ENCODE data around the gene EYA2.
"Not testable (repeated sequence)": the region's sequence is repeated elsewhere in the genome, so short reads cannot be mapped to it uniquely, and the experiment has no call there.

EYA2 gene

DNA sequence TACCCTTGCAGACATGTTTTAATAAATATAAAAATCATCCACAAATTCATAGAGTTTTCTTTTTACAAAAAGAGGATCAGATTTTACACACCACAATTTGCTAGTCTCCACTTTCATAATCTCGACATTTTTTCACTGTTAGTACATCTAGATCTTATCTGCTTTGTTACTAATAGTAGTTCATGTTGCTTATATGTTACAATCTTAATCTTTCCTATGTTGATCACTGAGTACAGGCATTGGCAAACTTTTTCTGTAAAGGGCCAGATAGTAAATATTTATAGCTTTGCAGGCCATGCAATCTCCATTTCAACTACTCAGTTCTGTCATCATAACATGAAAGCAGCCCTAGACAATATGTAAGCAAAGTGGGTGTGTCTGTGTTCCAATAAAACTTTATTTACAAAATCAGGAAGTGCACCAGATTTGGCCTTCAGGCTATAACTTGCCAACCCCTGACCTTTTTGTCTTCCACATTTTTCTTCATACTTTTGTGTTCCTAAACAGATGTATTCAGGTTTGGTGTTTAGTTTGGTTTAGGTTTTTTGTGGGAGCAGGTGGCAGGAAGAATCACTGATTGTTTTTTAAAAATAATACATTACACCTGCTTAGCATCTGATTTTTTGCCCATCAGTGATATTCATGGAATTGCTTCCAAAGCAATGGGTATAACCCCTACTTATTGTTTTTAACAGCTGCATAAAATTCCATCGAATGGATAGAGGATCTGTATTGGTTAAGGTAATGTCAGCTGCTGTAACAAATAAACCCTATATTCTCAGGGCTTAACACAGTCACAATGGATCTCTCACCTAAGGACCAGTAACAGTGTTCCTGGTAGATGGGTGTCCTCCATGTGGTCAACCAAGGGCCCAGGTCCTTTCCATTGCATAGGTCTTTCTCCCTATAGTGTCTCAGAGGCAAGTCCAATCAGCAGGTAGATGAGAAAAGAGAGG is 61.2 kb downstream of the EYA2 start:
- DNase-seq, result peak in 2 of 4 experiments; percentile 4 to 9

DNA sequence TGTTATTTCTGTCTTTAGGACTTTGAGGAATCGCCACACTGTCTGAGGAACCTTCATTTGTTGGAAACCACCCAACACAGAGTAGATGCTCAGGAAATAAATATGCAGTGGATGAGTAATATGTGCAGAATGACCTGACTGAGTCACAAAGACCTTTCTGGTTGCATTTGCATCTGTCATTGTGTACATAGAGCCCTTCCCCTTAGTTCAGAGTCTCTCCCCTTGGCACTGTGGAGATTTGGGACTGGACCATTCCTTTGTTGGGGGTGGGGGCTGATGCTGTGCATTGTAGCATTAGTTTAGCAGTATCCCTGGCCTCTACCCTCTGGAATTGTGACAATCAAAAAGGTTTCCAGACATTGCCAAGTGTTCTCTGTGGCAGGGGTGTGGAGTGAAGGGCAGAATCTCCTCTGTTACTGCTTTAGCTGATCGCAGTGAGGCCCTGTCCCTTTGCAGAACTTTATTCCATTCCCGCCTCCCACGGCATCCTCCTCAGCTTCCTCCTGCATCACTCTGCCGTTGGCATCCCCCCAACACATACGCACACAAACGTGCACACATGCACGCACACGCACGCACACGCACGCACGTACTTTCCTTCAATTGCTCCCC is 64.5 kb downstream of the EYA2 start:
- peak in 1 of 4 experiments; percentile 32 for DNase-seq

DNA sequence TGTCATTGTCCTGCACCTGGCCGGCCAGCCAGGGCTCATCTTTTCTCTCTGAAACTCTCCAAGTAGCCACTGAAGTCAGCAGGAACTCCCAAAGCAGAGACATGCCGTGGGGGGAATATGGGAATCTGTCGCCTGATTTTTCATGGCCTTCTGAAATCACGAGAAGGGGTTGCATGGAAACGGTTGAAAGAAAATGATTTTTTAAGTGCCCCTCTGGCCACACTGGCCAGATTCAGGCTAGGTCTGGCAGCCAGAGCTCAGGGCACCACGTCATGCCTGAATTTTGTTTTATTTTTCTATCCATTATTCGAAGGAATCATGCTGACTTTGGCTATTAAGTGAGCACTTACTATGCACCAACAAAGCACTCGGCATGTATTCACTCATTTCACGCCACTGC is 65.2 kb downstream of the EYA2 start:
- no peak for DNase-seq

DNA sequence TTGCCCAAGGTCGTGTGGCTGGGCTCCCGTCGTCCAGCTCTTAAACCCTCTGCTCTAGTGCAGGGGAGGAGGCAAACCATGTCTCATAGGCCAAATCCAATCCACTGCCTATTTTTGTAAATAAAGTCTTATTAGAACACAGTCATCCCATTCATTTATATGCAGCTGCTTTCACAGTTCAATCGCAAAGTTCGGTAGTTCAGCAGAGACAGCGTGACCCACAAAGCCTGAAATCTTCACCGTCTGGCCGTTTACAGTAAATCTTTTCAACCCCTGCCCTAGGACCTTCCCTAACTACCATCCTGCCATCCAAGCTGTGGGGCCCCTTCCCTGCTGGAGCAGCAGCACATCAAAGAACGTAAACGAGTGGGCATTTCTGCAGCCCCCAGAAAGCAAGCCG is 65.9 kb downstream of the EYA2 start:
- no peak for DNase-seq

DNA sequence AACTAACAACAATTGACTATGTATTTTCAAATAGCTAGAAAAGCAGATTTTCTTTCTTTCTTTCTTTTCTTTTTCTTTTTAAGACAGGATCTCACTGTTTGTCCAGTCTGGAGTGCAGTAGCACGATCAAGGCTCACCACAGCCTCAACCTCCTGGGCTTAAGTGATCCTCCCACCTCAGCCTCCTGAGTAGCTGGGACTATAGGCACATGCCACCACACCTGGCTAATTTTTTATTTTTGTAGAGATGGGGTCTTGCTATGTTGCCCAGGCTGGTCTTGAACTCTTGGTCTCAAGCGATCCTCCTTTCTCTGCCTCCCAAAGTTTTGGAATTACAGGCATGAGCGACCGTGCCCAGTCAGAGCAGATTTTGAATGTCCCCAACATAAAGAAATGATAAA is 67.3 kb downstream of the EYA2 start:
- not testable (repeated sequence) for DNase-seq

DNA sequence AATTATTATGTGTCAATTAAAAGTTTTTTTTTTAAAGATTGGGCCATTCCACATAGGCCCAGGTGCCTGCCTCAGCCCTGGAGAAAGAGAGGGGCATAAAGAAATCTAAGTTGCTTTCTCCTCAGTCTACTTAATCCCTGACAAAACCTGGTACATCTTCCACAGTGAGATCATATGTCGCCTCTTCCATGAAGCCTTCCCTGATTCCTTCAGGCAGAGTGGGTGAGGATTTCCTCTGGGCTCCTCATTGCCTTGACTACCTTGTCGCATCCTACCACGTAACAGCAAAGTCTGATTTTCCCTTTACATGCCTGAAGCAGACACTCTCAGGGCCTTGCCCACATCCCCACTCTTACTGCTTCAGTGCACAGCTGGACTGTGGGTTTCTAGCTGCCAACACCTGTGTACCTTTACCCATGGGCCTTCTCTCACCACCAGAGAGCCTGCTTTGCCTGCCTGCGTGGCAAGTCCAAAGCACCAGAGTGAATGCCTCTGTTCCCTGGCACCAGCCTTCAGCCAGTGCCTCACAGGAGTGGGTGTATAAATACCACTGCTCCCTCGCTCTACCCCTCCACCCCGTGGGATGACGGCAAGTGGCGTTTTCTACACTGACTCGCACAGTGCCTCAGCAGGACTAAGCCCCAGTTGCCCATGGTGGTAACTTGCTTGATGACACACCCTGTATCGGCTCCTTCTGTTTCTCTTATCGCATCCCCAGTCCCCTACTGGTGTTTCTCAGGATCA is 68.0 kb downstream of the EYA2 start:
- no peak for DNase-seq

DNA sequence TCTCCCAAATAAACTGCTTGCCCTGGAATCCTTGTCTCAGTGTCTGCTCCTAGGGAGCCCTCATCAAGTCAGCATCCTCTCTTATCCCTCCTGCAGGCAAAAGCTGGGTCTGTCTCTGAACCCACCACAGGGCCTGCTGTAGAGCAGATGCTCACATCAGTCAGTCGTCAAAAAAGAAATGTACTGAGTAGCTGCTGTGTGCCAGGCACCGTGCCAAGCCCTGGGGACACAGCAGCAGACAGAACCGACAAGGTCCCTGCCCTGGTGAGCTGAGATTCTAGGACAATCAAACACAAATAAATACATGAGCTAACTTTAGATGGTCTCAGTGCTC is 68.5 kb downstream of the EYA2 start:
- DNase-seq, result no peak

DNA sequence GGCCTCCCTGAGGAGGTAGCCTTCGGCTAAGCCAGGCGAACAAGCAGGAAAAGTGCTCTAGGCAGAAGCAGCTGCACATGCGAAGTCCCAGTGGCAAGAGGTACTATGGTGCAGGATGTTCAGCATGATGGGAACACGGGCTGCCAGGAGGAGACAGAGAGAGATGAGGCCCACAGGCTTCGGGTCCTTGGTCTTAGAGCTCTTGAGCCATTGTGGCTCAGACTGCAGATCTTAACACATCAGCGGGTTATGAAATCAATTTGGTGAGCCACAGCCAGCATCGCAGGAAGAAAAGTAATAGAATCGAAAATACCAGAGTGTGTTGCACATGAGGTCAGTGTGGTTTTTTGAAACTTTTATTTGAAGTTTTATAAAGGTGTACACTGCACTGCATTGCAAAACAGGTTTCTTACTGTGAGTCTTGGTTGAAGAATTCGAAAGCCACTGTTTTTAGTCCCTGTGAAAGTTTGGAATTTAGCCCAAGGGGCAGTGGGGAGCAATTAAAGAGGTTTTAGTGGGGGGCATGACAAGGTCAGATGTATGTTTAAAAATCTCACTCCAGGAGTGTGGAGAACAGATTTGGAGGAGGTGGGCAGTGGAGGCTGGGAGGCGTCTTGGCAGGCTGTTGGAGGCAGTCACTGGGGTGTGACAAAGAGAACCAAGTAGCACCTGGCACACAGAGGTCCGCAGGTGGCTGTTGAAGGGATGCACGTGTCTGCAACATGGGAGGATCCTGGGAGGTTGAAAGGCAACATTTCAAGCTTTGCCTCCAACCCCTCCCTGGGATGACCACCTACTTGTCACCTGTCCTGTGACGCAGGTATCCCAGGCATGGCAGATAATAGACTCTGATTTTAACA is 69.3 kb downstream of the EYA2 start:
- DNase-seq, result no peak

DNA sequence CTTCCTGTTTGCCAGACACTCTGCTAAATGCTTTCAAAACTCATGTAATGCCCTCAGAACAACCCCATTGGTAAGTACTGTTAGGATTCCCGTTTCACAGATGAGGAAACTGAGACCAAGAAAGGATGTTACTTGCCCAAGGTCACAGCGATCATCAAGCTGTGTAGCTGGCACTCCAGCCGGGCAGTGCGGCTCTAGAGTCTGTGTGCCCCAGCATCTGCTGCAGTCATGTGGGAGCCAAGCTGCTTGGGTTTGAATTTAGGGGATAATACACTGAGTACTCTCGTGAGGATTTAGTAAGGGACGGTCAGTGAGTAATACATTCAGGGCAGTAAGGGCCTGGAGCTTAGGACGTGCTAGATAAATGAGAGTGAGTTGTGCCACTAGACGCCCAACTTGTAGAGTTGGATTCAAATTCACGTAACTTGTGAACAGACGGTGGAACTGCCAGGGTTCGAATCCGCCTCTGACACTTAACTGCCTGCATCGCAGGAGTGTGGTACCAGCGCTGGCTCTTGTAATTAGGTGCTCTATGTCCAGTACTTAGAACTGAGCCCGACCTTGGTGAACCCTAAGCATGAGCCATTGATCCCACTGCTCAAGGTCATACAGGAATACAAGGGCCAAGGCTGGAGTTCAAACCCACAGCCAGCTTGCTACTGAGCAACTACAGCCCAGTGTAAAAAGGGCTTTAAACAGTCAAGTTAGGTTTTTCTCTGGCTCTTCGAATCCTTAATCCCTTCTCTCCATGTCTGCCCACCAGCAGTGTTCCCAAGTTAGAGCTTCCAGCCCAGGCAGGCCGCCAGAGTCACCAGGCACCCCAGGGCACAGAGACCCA is 70.2 kb downstream of the EYA2 start:
- no peak for DNase-seq

DNA sequence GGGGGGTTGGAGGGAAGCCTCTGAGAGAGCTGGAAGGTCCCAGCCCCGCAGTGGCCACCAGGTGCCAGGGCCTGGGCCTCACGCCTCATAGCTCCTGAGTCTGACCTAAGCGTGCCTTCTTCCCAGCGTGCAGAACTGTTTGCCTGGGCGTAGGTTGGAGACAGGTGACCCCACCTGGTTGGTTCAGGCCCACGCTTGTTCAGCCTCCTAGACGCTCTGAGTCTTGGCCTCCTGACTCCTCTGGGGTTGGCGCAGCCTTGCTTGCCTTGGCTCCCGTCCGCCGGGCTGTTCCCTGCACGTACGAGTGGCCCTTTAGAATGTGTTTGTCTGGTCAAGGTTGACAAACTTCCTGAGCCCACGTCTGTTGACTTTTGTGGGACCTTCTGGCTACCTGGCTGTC is 70.8 kb downstream of the EYA2 start:
- no peak for DNase-seq

DNA sequence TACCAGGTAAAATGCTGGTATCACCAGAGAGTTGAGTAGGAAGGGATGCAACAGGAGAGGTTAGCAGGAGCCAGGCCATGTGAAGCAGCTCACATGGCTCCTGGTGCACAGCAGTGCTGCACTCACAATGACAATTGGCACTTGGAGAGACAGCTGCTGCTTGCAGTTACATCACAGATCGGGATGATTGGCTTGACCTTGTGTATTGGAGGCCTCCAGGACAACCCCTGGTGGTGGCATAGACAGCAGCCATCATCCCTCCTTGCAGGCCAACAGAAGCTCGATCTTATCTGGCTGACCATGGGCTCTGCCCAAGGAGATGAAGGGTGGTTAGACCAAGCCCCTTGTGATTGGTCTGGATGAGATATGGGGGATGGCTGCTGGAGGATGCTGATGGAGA is 73.0 kb downstream of the EYA2 start:
- no peak for DNase-seq

DNA sequence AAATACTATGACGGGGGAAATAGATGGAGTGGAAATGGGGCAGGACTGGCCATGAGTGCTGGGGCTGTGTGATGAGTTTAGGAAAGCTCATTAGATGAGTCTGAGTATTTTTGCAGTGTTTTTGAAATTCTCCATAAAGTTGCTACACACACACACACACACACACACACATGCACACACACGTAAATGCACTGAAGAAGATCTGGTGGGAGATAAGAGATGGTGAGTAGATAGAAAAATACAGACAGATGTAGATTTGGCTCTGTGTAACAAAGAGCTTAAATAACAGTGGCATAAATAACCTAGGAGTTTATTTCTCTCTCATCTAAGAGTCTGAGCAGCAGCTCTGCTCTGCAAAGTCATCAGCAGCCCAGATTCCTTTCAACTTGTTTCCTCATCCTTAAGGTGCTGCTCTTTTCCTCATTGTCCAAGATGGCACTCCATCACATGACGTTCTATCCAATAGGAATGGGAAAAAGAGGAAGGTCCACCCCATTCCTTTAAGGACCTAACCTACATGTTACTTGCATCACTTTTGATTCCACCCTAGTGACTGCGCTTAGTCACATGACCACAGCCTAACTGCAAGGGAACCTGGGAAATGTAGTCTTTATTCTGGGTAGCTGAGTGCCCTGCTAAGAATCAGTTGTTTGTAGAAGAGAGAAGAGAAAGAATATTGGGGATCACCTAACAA is 76.4 kb downstream of the EYA2 start:
- DNase-seq, result peak; percentile 23 to 51 (median 42)

DNA sequence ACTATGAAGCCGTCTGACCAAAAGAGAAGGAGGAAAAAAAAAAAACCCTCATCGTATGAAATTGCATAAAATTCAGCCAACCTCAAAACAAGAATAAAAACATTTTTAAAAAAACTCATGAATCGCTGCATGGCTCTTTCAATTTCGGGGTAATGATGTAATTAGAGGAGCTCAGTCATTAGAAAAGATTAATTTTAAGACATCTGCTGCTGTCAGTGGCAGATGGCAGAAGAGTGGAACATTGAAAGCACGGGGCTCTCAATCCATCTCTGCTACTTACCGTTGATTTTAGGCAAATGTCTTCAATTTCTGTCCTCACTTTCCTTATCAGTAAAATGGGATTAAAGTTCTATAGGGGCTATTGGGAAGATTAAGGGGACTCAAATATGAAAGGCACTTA is 79.1 kb downstream of the EYA2 start:
- DNase-seq, result no peak

DNA sequence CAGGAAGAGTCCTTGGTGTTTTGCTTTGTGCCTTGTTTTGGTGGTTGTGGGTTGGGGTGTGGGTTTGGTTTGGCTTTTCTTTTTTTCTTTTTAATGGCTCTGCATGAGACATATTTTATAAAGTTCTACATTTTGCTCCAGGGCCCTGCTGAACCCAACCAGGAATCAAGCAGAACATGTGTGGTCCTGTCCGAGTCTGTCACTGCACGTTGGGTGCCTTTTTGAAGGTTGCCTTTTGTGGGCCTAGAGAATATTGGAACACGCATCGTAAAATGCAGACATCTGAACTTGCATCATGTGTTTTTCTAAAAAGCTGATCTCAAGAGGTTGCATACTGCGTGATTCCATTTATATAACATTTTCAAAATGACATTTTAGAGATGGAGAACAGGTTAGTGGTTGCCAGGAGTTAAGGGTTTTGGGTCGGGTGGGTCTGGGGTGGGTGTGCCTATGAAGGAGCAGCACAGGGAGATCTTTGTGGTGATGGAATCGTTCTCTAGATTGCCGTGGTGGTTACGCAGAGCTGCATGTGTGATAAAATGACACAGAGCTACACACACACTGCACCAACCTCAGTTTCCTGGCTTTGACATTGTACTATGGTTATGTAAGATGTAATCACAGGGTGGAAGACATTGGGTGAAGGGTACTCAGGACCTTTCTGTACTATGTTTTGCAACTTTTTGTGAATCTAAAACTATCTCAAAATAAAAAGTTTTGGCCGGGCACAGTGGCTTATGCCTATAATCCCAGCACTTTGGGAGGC is 80.2 kb downstream of the EYA2 start:
- no peak for DNase-seq

DNA sequence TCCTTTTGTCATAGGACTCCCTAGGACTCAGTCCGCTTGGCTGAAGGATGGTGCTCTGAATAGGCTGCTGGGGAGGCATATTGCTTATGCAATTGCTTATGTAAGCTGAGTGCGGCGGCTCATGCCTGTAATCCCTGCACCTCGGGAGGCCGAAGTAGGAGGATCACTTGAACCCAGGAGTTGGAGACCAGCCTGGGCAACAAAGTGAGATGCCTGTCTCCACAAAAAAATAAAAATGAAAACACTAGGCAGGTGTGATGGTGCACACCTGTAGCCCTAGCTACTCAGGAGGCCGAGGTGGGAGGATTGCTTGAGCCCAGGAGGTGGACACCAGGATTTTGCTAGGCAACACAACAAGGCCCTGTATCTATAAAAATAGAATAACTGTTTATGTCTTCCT is 81.3 kb downstream of the EYA2 start:
- DNase-seq, result no peak

DNA sequence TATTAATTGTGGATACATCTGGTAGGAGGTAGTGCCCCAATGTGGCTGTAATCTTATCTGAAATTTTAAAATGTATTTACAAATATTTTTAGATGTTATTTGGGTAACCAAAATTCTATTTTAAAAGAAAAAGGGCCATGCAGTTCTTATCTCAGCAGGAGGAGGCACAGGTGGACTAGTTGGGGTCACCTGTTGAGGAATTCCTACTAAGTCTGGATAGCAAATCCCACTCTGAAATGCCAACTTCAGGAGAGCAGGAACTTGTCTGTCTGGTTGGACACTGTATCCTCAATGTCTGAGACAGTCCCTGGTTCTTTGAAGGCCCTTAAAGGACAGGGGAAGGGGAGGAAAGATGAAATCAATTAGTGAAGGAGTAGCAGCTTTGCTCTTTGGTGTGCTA is 82.6 kb downstream of the EYA2 start:
- no peak for DNase-seq

DNA sequence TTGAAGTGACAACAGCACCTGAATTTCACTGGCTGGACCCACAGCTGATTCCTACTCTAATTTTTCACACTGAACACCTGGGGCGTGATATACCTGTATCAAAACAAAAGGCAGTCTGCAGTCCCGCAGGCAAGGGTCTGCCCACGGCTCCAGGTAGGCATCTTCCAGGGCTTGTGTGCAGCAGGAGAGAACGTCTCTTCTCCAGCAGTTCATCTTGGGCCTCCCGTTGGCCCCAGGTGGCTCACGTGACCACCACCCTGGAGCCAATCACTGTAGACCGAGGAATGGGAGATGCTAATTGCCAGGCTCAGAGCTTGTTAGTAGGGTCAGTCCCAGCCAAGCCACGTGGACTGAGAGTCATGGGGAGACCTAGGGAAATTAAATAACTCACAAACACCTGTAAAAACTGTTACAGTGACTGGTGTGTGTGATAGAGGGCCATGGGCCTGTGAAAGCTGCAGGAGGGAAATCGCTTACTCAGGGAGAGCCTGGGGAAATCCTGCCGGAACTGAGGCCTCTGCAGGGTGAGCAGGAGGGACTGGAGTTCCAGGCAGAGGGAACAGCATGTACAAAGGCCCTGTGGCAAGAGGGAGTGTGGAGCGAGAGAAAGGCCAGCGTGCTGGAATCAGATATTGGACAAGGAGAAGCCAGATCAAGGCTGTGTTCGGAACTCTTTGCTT is 83.4 kb downstream of the EYA2 start:
- DNase-seq, result no peak

DNA sequence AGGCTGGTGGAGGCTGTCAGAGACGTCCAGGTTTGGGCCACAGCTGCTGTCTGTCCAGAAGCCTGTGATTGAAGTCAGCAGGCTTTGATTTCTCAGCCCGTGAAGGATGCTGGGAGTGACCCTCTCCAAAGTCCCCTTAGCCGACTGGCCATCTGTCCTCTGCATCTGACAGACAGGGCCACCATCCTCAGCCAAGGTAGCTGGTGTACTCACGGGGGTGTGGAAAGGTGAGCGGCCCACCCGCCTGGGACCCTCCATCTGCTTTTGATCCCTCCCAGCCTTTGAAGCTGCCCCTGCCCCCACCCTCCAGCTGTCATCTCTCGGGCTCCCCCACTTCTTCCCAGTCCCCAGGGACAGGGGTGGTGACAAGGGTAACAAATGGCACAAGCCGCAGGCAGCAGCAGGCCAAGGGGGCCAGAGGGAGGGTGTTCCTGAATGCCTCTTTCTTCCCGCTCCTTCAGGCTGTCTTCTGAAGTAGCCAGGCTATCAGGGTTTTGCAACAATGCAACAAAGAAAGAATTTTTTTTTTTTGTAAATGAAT is 84.4 kb downstream of the EYA2 start:
- no peak for DNase-seq

DNA sequence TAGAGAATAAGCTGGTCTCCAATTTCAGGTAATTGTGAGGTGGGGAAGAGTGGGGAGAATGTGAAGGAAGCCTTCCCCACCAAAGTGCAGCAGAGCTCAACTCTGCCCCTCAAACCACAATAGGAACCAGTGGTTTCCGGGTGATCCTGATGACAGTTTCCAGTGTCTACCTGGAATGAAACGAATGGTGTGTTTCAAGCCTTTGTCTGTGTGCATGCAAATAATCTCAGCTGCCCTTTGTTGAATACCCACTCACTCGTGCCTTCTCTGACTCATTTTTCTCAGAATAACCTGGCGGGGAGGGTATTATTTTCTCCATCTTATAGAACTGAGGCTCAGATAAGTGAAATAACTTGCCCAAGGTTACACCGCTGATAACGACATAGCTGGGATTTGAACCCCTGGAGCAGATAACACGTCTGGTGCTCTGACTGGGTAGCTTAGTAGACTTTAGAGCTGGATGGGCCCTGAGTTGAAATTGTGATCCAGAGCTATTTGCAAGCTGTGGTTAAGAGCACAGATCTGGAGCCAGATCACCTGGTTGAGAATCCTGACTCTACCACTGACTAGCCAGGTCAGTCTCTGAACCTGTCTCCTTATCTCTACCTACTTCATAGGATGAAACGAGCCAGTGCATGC is 85.1 kb downstream of the EYA2 start:
- no peak for DNase-seq

All from suppressor macrophage (primary cell).